ENCODE measurements around the gene PRRX2.

The PRRX2 gene

GRCh38 chr9:129665389-129665775, at the start of gene PRRX2:
Gene PRRX2 (plus strand): TSS chr9:129665647. CDS start chr9:129665868, 221 bp downstream.
- DNase-seq (ENCODE audit: low read depth in 1 of 2, low spot score in 1 of 2): no peak

GRCh38 chr9:129617167-129617566, 48.3 kb upstream of the PRRX2 start:
- DNase-seq (ENCODE audit: low read depth in 1 of 2, low spot score in 1 of 2): no peak

DNA sequence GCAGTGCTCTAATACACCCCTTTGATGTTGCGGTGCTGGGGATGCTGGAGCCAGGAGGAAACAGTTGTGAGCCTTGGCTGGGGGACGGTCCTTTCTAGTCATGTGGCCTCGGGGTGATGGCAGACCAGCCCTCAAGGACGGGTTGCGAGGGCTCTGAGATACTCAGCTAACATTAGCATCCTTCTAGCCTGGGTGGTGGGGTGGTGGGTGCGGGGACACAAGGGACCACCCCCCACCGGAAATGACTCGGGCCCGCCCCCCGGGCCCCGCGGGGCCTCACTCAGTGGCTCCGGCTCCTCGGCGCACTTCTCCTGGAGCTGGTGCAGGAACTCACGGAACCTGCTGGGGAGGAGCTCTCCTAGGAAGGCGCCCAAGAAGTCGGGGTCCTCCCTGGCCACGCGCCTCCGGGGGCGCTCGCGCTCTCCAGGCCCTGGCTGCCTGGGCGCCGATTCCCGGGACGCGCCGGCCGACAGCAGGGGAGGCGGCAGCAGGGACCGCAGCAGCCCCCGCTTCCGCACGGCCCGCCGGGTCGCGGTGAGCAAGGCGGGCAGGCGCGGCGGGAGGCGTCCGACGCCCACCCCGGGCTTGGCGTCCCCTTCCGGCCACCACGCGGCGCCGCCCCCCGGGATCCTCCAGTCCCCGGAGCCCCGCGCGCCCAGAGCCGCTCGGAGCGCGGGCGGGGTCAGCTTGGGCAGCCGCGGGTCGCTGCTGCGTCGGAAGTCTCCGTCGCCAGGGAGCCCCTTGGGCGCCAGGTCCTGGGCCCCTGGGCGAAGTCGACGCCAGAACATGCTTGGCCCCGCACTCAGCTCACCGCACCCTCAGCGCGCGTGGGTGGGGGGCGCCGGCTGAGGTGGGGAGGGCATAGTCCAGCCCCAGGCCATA, 45.4 kb upstream of the PRRX2 start:
- no peak for DNase-seq (ENCODE audit: low read depth in 1 of 2, low spot score in 1 of 2)

- no peak for DNase-seq (ENCODE audit: low read depth in 1 of 2, low spot score in 1 of 2)
Measured at GRCh38 chr9:129620669-129621295, 44.7 kb upstream of the PRRX2 start, which contains the start of gene C9orf50. Gene C9orf50 (minus strand): TSS chr9:129621101. CDS start chr9:129620574, 527 bp downstream.

- DNase-seq (ENCODE audit: low read depth in 1 of 2, low spot score in 1 of 2): no peak
Measured at GRCh38 chr9:129623331-129623730, 42.1 kb upstream of the PRRX2 start.

DNA sequence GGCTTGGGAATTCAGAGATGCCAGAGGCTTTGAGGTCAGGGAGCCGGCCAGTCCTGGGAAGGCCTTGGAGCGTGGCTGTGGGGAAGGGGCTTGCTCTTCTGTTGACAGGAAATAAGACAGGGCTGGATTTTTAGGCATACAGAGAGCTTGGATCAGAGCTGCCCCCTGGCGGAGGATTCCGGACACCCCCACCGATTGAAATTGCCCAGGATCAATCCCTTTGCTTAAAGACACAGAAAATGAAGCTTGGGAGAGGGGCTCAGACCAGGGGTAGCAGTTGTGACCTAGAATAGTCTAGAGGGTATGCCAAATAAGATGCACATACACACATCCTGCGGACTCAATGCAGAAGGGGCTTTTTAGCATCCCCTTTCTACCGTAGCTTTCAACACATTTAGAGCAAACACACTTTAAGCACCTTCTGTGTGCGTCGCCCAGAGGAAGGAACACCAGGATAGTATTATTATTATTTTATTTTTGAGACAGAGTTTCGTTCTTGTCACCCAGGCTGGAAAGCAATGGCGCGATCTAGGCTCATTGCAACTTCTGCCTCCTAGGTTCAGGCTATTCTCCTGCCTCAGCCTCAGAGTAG, 41.2 kb upstream of the PRRX2 start:
- peak; percentile 54 to 56 for DNase-seq (ENCODE audit: low read depth in 1 of 2, low spot score in 1 of 2)

- no peak for DNase-seq (ENCODE audit: low read depth in 1 of 2, low spot score in 1 of 2)
Measured at GRCh38 chr9:129624947-129625346, 40.5 kb upstream of the PRRX2 start.

DNA sequence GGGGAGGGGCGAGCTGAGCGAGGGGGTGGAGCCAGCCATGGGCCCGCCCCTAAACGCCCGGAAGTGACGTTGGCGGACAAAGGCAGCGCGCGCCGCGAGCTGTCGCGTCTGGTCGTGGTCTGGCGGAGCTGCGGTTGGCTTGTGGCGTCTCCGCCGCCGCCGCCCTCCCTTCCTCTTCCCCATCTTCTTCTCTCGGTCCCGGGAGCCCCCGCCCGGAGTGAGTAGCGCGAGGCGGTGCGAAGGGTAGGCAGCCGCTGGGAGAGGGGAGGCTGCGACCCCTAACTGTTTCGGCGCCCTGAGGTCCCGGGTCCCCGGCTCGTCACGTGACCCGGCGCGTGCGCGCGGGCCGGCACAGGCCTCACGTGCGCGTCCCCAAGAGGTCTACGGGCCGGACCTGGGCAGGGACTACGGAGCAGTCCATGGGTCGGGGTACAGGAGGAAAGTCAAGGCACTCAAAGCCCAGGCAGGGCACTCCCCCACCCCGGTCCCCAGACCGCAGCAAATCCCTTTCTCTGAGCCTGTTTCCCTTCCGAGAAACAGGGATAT, 39.3 kb upstream of the PRRX2 start, which contains the start of gene NTMT1:
NTMT1 (plus strand) TSS at position 85 of the 546 bp plus-strand sequence. CDS start 6,541 bp downstream, outside the sequence.
- DNase-seq (ENCODE audit: low read depth in 1 of 2, low spot score in 1 of 2): peak; percentile 85 to 88

- no peak for DNase-seq (ENCODE audit: low read depth in 1 of 2, low spot score in 1 of 2)
Measured at GRCh38 chr9:129626625-129627284, 38.7 kb upstream of the PRRX2 start.

- no peak for DNase-seq (ENCODE audit: low read depth in 1 of 2, low spot score in 1 of 2)
Measured at GRCh38 chr9:129627556-129628440, 37.6 kb upstream of the PRRX2 start.

DNA sequence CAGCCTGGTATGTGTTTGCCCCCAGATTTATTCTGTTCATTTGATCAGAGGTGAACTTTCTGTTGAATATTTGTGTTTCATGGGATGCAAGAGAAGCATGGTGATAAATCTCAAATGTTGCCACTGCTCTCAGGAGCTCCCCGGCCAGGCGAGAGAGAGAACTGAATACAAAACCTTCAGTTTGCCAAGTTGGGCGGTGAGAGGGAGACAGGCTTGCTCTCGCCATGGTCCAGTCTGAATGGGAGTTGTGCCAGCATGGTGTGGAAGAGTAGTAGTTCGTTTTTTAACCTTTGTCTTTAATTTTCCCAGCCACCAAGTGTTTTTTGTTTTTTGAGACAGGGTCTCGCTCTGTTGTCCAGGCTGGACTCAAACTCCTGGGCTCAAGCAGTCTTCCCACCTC, 36.7 kb upstream of the PRRX2 start:
- DNase-seq (ENCODE audit: low read depth in 1 of 2, low spot score in 1 of 2): no peak

GRCh38 chr9:129629251-129629820, 36.1 kb upstream of the PRRX2 start:
- no peak for DNase-seq (ENCODE audit: low read depth in 1 of 2, low spot score in 1 of 2)

DNA sequence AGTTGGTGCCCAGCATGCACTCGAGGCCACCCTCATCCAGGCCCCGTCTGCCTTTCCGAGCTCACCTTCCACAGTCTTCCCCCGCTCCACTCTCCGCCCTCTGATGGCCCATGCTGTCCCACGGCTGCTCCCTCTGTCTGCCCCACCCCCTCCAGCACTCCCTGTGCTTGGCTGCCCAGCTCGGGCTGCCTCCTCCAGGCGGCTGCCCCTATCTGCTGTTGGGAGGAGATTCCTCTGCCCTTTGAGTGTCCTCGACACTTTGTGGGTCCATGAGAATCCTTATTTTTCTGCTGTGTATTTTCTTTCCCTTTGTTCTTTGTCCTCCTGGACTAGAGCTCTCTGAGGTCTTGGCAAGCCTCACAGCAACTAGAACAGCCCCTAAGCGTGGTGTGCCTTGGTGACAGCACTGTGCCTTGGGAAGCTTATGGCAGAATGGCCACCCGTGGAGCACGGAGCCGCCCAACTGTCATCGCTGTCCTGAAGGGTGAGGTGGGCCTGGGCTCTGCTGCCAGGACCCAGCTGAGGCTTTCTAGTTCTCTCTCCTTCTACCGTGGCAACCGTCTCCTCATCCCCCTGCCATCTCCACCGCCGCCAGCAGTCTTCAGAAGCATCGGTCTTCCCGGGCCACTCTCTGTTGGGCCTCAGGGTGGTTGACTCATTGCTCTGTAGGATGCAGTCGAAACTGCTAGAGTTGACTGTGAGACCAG, 34.3 kb upstream of the PRRX2 start:
- no peak for DNase-seq (ENCODE audit: low read depth in 1 of 2, low spot score in 1 of 2)

DNA sequence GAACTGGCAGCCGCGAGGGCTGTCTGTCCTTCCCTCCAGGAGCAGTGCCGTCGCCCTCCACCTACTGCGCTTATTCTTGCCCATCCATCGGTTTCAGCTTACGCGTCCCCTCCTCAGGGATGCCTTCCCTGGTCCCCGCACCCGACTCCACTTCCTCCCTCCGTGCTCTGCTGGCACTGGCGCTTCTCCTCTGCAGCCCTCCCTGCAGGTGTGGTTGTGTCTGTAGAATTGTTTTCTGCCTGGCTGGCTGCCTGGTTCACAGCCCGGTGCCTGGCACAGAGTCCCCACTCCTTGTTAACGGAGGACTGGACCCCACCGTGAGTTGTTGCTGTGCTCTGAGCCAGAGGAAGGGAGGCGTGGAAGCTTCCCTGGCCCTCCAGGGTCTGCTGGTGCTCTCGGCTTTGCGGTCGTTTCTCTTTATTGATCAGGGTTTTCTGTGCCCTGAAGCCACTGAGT, 33.7 kb upstream of the PRRX2 start:
- no peak for DNase-seq (ENCODE audit: low read depth in 1 of 2, low spot score in 1 of 2)

- DNase-seq (ENCODE audit: low read depth in 1 of 2, low spot score in 1 of 2): no peak
Measured at GRCh38 chr9:129632460-129632859, 33.0 kb upstream of the PRRX2 start.

DNA sequence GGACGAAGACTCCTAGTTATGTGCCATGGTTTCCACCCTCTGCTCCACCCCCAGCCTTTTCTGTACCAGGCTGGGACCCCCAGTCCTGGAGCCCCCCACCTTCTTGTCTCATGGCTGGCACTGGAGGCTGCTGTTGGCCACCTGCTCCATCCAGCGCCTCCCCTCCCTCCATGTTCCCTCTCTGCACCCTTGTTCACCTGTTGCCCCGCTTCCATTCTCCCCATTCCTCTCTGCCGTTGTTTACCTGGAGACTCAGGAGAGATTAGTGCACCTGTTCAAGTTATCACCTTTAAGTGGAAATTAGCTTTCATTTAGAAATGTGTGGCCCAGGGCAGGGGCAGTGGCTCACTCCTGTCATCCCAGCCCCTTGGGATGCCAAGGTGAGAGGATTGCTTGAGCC, 32.2 kb upstream of the PRRX2 start:
- DNase-seq (ENCODE audit: low read depth in 1 of 2, low spot score in 1 of 2): no peak

GRCh38 chr9:129633848-129634247, 31.6 kb upstream of the PRRX2 start:
- DNase-seq (ENCODE audit: low read depth in 1 of 2, low spot score in 1 of 2): no peak

DNA sequence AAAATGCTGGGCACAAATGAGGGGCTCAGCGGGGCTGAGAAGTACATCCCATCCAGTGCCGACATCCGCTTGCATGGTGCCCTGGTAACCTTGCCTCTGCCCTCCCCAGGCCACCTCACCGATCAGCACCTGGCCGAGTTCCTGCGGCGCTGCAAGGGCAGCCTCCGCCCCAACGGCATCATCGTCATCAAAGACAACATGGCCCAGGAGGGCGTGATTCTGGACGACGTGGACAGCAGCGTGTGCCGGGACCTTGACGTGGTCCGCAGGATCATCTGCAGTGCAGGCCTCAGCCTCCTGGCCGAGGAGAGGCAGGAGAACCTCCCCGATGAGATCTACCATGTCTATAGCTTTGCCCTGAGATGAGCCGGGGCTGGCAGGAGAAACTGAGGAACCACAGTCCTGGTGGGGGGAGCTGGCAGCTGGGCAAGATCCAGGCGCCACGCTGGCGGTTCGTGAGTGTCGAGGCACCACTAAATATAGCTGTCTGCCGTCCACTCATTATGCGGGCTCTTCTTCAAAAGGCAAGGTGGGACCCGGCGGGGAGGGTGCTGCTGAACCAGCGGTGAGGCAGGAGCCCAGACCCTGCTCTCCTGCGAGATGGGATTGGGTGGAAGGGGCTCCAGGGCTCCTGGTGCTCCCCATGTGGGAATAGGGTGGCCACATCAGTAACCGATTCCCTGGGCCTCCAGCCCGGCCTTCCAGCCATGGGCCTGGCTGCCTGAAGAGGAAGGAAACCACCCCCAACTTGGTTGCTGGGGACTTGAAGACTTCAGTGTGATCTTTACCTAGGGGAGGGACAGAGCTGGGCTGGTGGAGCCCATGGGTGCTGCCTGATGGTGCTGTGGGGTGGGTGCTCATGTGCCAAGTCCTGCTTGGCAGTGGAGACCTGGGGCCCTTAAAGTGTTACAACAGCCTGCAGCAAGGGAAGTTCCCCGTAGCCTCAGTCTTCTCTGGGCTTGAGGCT, 30.1 kb upstream of the PRRX2 start:
- DNase-seq (ENCODE audit: low read depth in 1 of 2, low spot score in 1 of 2): no peak

Measured in activated T-helper 1 cell treated with anti-CD3 and anti-CD28 coated beads, Interleukin-2, amount 50 U/mL, for 16 hours (primary cell).